ENCODE data around the gene ARL6IP6. TPM values are rescaled to one million over a fixed set of nuclear protein-coding genes. Genes with fewer than 3 reads are reported as not detected.

Gene ARL6IP6
- total and polyA plus RNA-seq, 2 experiments from 2014 or later = 49.1 to 65.4 TPM

DNA sequence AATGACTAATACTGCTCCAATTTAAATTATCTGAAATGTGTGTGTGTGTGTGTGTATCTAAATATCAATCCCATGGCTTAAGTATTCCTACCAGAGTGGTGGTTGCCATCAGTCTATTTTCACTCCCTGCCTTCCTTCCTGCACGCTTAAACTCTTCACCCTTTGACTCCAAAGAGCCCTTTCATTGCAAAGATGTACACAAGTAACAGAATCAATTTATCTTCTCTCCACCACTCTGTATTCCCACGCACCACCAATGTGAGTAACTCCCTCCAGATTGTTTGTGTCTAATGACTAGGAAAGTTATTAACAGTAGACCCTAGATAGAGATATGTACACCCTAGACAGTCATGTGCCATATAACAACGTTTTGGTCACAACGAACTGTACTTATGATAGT, 42.8 kb downstream of the ARL6IP6 start (continued):
- no peak for TF ChIP-seq EZH2 (IDR thresholded peaks at IDR 0.05; ENCODE audit: low read depth, unreplicated experiment)
- TF ChIP-seq, protein P1, sequence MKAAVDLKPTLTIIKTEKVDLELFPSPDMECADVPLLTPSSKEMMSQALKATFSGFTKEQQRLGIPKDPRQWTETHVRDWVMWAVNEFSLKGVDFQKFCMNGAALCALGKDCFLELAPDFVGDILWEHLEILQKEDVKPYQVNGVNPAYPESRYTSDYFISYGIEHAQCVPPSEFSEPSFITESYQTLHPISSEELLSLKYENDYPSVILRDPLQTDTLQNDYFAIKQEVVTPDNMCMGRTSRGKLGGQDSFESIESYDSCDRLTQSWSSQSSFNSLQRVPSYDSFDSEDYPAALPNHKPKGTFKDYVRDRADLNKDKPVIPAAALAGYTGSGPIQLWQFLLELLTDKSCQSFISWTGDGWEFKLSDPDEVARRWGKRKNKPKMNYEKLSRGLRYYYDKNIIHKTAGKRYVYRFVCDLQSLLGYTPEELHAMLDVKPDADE (IDR thresholded peaks at IDR 0.05) = no peak

DNA sequence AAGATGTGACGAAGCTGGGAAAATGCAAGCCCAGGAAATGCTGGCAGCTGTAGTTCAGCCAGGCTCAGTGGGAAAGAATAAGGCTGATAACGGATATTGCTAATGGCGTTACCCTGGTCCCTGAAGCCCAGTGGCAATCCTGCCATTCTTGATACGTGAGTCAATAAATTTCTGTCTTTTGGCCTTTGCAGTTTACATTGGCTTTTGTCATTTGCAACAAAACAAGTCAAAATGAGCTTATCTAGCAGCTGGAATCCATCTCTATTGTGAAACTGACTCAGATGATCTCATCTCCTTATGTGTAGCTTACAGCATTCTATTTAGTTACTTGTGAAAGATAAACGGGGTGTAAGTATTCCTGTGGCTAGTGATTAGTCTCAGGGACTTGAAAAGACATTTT, 43.8 kb downstream of the ARL6IP6 start:
- no peak overlapping the region for H2AFZ ChIP-seq
- H3K4me3 ChIP-seq = no peak overlapping the region
- no peak overlapping the region for H3K4me3 Mint-ChIP-seq
- peaks cover 12% of the 10 kb centered on the region for H3K36me3 ChIP-seq (ENCODE audit: insufficient read depth)
- no peaks in the 10 kb centered on the region for H3K4me1 ChIP-seq (ENCODE audit: insufficient read depth)
- no peaks in the 10 kb centered on the region for H3K27me3 Mint-ChIP-seq (ENCODE audit: insufficient read depth, low read depth, poor library complexity)
- H3K27me3 ChIP-seq (ENCODE audit: insufficient read depth) = no peaks in the 10 kb centered on the region
- no peak for ATAC-seq
- H3K27ac ChIP-seq (ENCODE audit: low read depth) = no peak overlapping the region
- no peak for DNase-seq (ENCODE audit: low spot score)
- no peaks in the 10 kb centered on the region for H3K9me3 Mint-ChIP-seq
- H3K4me2 ChIP-seq = no peak overlapping the region
- H3K79me2 ChIP-seq (replicated peaks; ENCODE audit: insufficient read depth) = no peaks in the 10 kb centered on the region
- H3K36me3 Mint-ChIP-seq (ENCODE audit: low read depth) = peaks cover 2% of the 10 kb centered on the region; the same call in 2 of the 3 replicates
- H3K9me2 ChIP-seq (ENCODE audit: insufficient read depth) = no peaks in the 10 kb centered on the region
- H3F3A ChIP-seq (replicated peaks; ENCODE audit: low read depth) = no peaks in the 10 kb centered on the region
- no peaks in the 10 kb centered on the region for H3K4me1 Mint-ChIP-seq
- H3K27ac Mint-ChIP-seq = no peak overlapping the region
- H4K20me1 ChIP-seq (replicated peaks; ENCODE audit: insufficient read depth) = no peaks in the 10 kb centered on the region; the same call in none of the 2 replicates
- TF ChIP-seq EZH2 (IDR thresholded peaks at IDR 0.05; ENCODE audit: low read depth, unreplicated experiment) = no peak
- TF ChIP-seq NANOG (IDR thresholded peaks at IDR 0.05; ENCODE audit: borderline replicate concordance) = no peak
- TF ChIP-seq ZNF114 (CRISPR knock-in tag; IDR thresholded peaks at IDR 0.05) = no peak
- TF ChIP-seq EZH2phosphoT487 (IDR thresholded peaks at IDR 0.05; ENCODE audit: unreplicated experiment) = no peak
- no peak for TF ChIP-seq POLR2AphosphoS5 (IDR thresholded peaks at IDR 0.05; ENCODE audit: low read depth)
- no peak for TF ChIP-seq JUNB (IDR thresholded peaks at IDR 0.05; ENCODE audit: unreplicated experiment)
- no peak for TF ChIP-seq ZNF331 (CRISPR knock-in tag; IDR thresholded peaks at IDR 0.05; ENCODE audit: low read depth)
- TF ChIP-seq, protein P2, sequence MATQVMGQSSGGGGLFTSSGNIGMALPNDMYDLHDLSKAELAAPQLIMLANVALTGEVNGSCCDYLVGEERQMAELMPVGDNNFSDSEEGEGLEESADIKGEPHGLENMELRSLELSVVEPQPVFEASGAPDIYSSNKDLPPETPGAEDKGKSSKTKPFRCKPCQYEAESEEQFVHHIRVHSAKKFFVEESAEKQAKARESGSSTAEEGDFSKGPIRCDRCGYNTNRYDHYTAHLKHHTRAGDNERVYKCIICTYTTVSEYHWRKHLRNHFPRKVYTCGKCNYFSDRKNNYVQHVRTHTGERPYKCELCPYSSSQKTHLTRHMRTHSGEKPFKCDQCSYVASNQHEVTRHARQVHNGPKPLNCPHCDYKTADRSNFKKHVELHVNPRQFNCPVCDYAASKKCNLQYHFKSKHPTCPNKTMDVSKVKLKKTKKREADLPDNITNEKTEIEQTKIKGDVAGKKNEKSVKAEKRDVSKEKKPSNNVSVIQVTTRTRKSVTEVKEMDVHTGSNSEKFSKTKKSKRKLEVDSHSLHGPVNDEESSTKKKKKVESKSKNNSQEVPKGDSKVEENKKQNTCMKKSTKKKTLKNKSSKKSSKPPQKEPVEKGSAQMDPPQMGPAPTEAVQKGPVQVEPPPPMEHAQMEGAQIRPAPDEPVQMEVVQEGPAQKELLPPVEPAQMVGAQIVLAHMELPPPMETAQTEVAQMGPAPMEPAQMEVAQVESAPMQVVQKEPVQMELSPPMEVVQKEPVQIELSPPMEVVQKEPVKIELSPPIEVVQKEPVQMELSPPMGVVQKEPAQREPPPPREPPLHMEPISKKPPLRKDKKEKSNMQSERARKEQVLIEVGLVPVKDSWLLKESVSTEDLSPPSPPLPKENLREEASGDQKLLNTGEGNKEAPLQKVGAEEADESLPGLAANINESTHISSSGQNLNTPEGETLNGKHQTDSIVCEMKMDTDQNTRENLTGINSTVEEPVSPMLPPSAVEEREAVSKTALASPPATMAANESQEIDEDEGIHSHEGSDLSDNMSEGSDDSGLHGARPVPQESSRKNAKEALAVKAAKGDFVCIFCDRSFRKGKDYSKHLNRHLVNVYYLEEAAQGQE (IDR thresholded peaks at IDR 0.05; ENCODE audit: unreplicated experiment) = no peak
- no peak for TF ChIP-seq CREB1 (CRISPR knock-in tag; IDR thresholded peaks at IDR 0.05; ENCODE audit: low read depth)
- TF ChIP-seq, protein P3, sequence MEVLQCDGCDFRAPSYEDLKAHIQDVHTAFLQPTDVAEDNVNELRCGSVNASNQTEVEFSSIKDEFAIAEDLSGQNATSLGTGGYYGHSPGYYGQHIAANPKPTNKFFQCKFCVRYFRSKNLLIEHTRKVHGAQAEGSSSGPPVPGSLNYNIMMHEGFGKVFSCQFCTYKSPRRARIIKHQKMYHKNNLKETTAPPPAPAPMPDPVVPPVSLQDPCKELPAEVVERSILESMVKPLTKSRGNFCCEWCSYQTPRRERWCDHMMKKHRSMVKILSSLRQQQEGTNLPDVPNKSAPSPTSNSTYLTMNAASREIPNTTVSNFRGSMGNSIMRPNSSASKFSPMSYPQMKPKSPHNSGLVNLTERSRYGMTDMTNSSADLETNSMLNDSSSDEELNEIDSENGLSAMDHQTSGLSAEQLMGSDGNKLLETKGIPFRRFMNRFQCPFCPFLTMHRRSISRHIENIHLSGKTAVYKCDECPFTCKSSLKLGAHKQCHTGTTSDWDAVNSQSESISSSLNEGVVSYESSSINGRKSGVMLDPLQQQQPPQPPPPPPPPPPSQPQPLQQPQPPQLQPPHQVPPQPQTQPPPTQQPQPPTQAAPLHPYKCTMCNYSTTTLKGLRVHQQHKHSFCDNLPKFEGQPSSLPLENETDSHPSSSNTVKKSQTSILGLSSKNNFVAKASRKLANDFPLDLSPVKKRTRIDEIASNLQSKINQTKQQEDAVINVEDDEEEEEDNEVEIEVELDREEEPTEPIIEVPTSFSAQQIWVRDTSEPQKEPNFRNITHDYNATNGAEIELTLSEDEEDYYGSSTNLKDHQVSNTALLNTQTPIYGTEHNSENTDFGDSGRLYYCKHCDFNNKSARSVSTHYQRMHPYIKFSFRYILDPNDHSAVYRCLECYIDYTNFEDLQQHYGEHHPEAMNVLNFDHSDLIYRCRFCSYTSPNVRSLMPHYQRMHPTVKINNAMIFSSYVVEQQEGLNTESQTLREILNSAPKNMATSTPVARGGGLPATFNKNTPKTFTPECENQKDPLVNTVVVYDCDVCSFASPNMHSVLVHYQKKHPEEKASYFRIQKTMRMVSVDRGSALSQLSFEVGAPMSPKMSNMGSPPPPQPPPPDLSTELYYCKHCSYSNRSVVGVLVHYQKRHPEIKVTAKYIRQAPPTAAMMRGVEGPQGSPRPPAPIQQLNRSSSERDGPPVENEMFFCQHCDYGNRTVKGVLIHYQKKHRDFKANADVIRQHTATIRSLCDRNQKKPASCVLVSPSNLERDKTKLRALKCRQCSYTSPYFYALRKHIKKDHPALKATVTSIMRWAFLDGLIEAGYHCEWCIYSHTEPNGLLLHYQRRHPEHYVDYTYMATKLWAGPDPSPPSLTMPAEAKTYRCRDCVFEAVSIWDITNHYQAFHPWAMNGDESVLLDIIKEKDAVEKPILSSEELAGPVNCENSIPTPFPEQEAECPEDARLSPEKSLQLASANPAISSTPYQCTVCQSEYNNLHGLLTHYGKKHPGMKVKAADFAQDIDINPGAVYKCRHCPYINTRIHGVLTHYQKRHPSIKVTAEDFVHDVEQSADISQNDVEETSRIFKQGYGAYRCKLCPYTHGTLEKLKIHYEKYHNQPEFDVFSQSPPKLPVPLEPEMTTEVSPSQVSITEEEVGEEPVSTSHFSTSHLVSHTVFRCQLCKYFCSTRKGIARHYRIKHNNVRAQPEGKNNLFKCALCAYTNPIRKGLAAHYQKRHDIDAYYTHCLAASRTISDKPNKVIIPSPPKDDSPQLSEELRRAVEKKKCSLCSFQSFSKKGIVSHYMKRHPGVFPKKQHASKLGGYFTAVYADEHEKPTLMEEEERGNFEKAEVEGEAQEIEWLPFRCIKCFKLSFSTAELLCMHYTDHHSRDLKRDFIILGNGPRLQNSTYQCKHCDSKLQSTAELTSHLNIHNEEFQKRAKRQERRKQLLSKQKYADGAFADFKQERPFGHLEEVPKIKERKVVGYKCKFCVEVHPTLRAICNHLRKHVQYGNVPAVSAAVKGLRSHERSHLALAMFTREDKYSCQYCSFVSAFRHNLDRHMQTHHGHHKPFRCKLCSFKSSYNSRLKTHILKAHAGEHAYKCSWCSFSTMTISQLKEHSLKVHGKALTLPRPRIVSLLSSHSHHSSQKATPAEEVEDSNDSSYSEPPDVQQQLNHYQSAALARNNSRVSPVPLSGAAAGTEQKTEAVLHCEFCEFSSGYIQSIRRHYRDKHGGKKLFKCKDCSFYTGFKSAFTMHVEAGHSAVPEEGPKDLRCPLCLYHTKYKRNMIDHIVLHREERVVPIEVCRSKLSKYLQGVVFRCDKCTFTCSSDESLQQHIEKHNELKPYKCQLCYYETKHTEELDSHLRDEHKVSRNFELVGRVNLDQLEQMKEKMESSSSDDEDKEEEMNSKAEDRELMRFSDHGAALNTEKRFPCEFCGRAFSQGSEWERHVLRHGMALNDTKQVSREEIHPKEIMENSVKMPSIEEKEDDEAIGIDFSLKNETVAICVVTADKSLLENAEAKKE (CRISPR knock-in tag; IDR thresholded peaks at IDR 0.05) = no peak
- TF ChIP-seq, protein P1 (IDR thresholded peaks at IDR 0.05) = no peak
- no peak for TF ChIP-seq STAT1 (IDR thresholded peaks at IDR 0.05; ENCODE audit: unreplicated experiment)
